MM.1S (cell line): ENCODE measurements around the gene PDZRN3.

Experiments used
- DNase-seq: peaks from one replicate; pipeline ENCODE4 v3.0.0-alpha.2; 2015
- H2AFZ ChIP-seq: fragments of 300-600 bp; sonication (generic); 2 replicates; pipeline ENCODE4 v1.6.0; 2016; ENCODE audit warnings: antibody characterized with exemption, low read length
- H3F3A ChIP-seq: fragments of 300-600 bp; sonication (generic); 2 replicates; pipeline ENCODE4 v1.6.1; 2016; ENCODE audit warnings: mild to moderate bottlenecking, antibody characterized with exemption, low read length, moderate library complexity, mixed read lengths; ENCODE audit not compliant: insufficient read depth
- H3K27ac ChIP-seq: fragments of 300-600 bp; sonication (generic); 2 replicates; pipeline ENCODE4 v1.5.1; 2016; ENCODE audit warnings: mild to moderate bottlenecking, low read length
- H3K27me3 ChIP-seq: fragments of 300-600 bp; sonication (generic); replicated peaks from 2 replicates; pipeline ENCODE4 v1.6.0; 2016; ENCODE audit warnings: low read length; ENCODE audit not compliant: insufficient read depth
- H3K36me3 ChIP-seq: fragments of 300-600 bp; sonication (generic); replicated peaks from 2 replicates; pipeline ENCODE4 v1.6.1; 2016; ENCODE audit warnings: mild to moderate bottlenecking, low read length, mixed read lengths; ENCODE audit not compliant: insufficient read depth
- H3K4me1 ChIP-seq: fragments of 300-600 bp; sonication (generic); 2 replicates; pipeline ENCODE4 v1.6.1; 2016; ENCODE audit warnings: low read length, mixed read lengths
- H3K4me2 ChIP-seq: fragments of 300-600 bp; sonication (generic); 2 replicates; pipeline ENCODE4 v1.6.0; 2016; ENCODE audit warnings: low read depth, low read length
- H3K4me3 ChIP-seq: fragments of 300-600 bp; sonication (generic); 2 replicates; pipeline ENCODE4 v1.5.1; 2016; ENCODE audit warnings: low read length, mixed read lengths
- H3K79me2 ChIP-seq: fragments of 300-600 bp; sonication (generic); 2 replicates; pipeline ENCODE4 v1.6.1; 2016; ENCODE audit warnings: mixed run types, low read length, mixed read lengths
- H3K9ac ChIP-seq: fragments of 300-600 bp; sonication (generic); 2 replicates; pipeline ENCODE4 v1.6.1; 2016; ENCODE audit warnings: low read length, mixed read lengths
- H3K9me2 ChIP-seq: fragments of 300-600 bp; sonication (generic); replicated peaks from 2 replicates; pipeline ENCODE4 v1.6.1; 2016; ENCODE audit warnings: mild to moderate bottlenecking, low read length, mixed read lengths; ENCODE audit not compliant: insufficient read depth
- H3K9me3 ChIP-seq: fragments of 300-600 bp; sonication (generic); replicated peaks from 2 replicates; pipeline ENCODE4 v1.6.1; 2016; ENCODE audit warnings: mild to moderate bottlenecking, low read length, mixed read lengths; ENCODE audit not compliant: insufficient read depth
- H4K20me1 ChIP-seq: fragments of 300-600 bp; sonication (generic); 2 replicates; pipeline ENCODE4 v1.6.1; 2016; ENCODE audit warnings: mild to moderate bottlenecking, low read length, moderate library complexity, mixed read lengths; ENCODE audit not compliant: insufficient read depth
- EZH2 ChIP-seq: fragments of 300-600 bp; sonication (generic); optimal IDR thresholded peaks from 2 replicates; pipeline ENCODE3; 2017; ENCODE audit warnings: low read depth, mild to moderate bottlenecking, antibody characterized with exemption, low read length, mixed read lengths
- EZH2phosphoT487 ChIP-seq: fragments of 300-600 bp; sonication (generic); IDR thresholded peaks from 2 replicates; pipeline ENCODE4 v1.6.1; 2018; ENCODE audit warnings: antibody characterized with exemption, low read length
- TF ChIP-seq, protein P1 (sequence below): fragments of 300-600 bp; sonication (generic); IDR thresholded peaks from 2 replicates; pipeline ENCODE4 v1.5.1; 2016; ENCODE audit warnings: antibody characterized with exemption, low read length, mixed read lengths

The PDZRN3 gene

GRCh38 chr3:73557986-73558726 is 66.6 kb downstream of the PDZRN3 start:
- no peak for TF ChIP-seq EZH2
- TF ChIP-seq, protein P1, sequence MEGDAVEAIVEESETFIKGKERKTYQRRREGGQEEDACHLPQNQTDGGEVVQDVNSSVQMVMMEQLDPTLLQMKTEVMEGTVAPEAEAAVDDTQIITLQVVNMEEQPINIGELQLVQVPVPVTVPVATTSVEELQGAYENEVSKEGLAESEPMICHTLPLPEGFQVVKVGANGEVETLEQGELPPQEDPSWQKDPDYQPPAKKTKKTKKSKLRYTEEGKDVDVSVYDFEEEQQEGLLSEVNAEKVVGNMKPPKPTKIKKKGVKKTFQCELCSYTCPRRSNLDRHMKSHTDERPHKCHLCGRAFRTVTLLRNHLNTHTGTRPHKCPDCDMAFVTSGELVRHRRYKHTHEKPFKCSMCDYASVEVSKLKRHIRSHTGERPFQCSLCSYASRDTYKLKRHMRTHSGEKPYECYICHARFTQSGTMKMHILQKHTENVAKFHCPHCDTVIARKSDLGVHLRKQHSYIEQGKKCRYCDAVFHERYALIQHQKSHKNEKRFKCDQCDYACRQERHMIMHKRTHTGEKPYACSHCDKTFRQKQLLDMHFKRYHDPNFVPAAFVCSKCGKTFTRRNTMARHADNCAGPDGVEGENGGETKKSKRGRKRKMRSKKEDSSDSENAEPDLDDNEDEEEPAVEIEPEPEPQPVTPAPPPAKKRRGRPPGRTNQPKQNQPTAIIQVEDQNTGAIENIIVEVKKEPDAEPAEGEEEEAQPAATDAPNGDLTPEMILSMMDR: no peak
- no peak for TF ChIP-seq EZH2phosphoT487
- Histone ChIP-seq H3K4me3 (no peak overlapping the region), H3F3A (0 out of 2 replicates have a peak, but pooled peaks cover under 1% of the 10 kb centered on the region)

DNA sequence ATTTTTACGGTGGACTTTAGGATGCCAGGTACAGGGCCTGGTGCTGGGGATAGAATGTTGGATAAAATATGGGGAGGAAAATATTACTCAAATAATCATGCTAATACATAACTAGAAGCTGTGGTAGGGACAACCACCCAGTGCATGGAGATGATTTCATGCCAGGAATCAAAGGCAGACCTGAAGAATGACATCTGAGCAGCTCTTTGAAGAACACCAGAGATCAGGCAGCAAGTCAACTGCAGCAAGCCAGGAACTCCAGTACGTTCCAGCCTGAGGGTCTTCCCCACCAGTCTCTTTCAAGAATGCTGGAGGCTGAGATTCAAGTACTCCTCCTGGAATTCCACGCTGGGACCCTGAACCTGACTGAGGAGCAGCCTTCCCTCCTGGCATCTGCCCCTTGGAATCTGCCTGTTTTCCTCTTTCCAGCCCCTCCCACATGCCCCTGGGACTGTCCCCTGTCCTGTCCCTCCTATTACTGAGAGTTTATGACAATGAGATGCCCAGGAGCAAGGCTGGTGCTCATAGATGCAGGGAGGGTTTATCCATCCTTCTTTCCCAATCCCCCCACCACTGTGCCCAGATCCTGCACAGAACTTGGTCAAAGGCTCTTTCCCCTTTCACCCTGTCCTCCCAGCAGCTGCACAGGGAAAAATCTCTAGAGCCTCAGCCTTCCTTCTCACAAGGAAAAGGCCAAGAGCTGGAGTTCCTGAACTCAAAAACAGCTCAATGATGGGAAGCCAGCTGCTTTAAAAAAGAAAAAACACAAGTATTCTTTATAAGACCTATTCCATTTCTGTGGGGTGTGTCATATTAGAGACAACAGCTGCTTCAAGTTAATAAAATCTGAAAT is 68.0 kb downstream of the PDZRN3 start:
- no peak overlapping the region for H3K27ac ChIP-seq
- TF ChIP-seq, protein P1: no peak
- TF ChIP-seq EZH2 (no peak), EZH2phosphoT487 (no peak)

More at GRCh38 chr3:73557986-73558726, 66.6 kb downstream of the PDZRN3 start:
- Histone ChIP-seq H3K36me3 (no peaks in the 10 kb centered on the region), H2AFZ (no peak overlapping the region), H3K4me1 (no peaks in the 10 kb centered on the region), H3K9me3 (no peaks in the 10 kb centered on the region), H3K9me2 (no peaks in the 10 kb centered on the region), H3K27ac (no peak overlapping the region), H3K27me3 (no peaks in the 10 kb centered on the region), H3K4me2 (no peak overlapping the region), H3K79me2 (no peaks in the 10 kb centered on the region), H4K20me1 (no peaks in the 10 kb centered on the region), H3K9ac (no peak overlapping the region)
- DNase-seq: no peak

DNA sequence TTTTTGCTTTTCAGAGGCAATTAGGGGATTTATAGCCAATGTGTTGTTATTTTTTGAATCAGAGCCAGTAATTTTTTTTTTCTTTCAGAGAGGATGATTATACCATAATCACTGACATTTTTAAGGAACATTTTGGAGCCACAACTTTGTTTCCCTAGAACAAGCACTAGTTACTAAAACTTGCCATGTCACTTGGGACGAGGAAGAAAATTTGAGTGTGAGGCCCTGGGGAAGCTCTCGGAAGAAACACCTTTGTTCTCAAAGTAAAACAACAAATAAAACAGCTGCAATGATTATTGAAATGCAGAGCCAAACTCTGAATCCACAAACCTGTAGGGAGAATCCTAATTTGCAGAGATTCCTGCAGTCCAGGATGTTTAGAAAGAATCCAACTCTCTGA is 69.7 kb downstream of the PDZRN3 start:
- TF ChIP-seq EZH2phosphoT487: no peak
- TF ChIP-seq EZH2: no peak
- TF ChIP-seq, protein P1: no peak
- no peak overlapping the region for H3K9ac ChIP-seq
- H3K79me2 ChIP-seq: no peaks in the 10 kb centered on the region
- H3K4me3 ChIP-seq: no peak overlapping the region
- no peaks in the 10 kb centered on the region for H3K9me2 ChIP-seq
- no peaks in the 10 kb centered on the region for H3F3A ChIP-seq
- DNase-seq: no peak
- no peaks in the 10 kb centered on the region for H3K36me3 ChIP-seq
- no peak overlapping the region for H2AFZ ChIP-seq
- no peaks in the 10 kb centered on the region for H3K4me1 ChIP-seq
- H3K27me3 ChIP-seq: no peaks in the 10 kb centered on the region
- H3K9me3 ChIP-seq: no peaks in the 10 kb centered on the region
- no peak overlapping the region for H3K4me2 ChIP-seq
- H4K20me1 ChIP-seq: no peaks in the 10 kb centered on the region
- H3K27ac ChIP-seq: no peak overlapping the region

More for the DNA sequence above, 68.0 kb downstream of the PDZRN3 start:
- H2AFZ ChIP-seq: no peak overlapping the region
- no peaks in the 10 kb centered on the region for H3K9me3 ChIP-seq
- no peaks in the 10 kb centered on the region for H3F3A ChIP-seq
- no peaks in the 10 kb centered on the region for H3K9me2 ChIP-seq
- H3K36me3 ChIP-seq: no peaks in the 10 kb centered on the region
- H3K9ac ChIP-seq: no peak overlapping the region
- H3K4me3 ChIP-seq: no peak overlapping the region
- H3K27me3 ChIP-seq: no peaks in the 10 kb centered on the region
- H4K20me1 ChIP-seq: no peaks in the 10 kb centered on the region
- DNase-seq: no peak
- no peak overlapping the region for H3K4me2 ChIP-seq
- no peaks in the 10 kb centered on the region for H3K79me2 ChIP-seq
- H3K4me1 ChIP-seq: no peaks in the 10 kb centered on the region
